ENCODE measurements around the gene JAZF1.

Gene JAZF1

DNA sequence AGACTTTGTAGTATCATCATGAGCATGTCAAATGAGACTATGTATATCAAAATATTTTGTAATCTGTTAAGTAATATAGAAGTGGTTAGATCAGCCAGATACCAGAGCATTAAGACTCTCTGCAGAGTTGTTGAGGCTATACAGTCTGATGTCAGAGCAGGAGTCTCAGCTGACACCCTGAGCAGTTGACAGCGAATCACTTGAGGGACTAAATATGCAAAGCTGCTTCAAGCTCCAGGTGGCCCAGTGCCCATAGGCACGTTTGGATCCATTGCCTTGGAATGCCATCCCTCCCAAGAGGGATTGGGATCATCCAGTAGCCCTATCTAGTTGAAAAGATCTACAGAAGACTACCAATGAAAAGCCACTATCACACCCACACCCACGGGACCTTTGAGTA is 230.5 kb downstream of the JAZF1 start:
- DNase-seq (ENCODE audit: low read depth in 1 of 2, low spot score in 1 of 2): no peak
- no peaks in the 10 kb centered on the region for H3K27me3 ChIP-seq (ENCODE audit: insufficient read depth, poor library complexity, severe bottlenecking)
- TF ChIP-seq SPI1 (IDR thresholded peaks at IDR 0.05; ENCODE audit: borderline replicate concordance, low read depth): no peak
- no peak for TF ChIP-seq REST (IDR thresholded peaks at IDR 0.05; ENCODE audit: insufficient replicate concordance, low read depth)
- TF ChIP-seq GABPA (IDR thresholded peaks at IDR 0.05; ENCODE audit: low read depth): no peak
- no peak for TF ChIP-seq CTCF (IDR thresholded peaks at IDR 0.05; ENCODE audit: insufficient read depth, low read length)
- H3K4me3 ChIP-seq (replicated peaks; ENCODE audit: insufficient read depth, low read length): no peak overlapping the region
- no peak overlapping the region for H3K27ac ChIP-seq (replicated peaks)

- no peak overlapping the region for H3K27ac ChIP-seq (replicated peaks)
Measured at GRCh38 chr7:27948861-27949260, 231.7 kb downstream of the JAZF1 start.

More at GRCh38 chr7:27948861-27949260, 231.7 kb downstream of the JAZF1 start:
- TF ChIP-seq CTCF (IDR thresholded peaks at IDR 0.05; ENCODE audit: insufficient read depth, low read length): no peak
- TF ChIP-seq POLR2AphosphoS5 (IDR thresholded peaks at IDR 0.05; ENCODE audit: low read depth): no peak
- TF ChIP-seq SPI1 (IDR thresholded peaks at IDR 0.05; ENCODE audit: borderline replicate concordance, low read depth): no peak
- no peak for TF ChIP-seq REST (IDR thresholded peaks at IDR 0.05; ENCODE audit: insufficient replicate concordance, low read depth)
- TF ChIP-seq GABPA (IDR thresholded peaks at IDR 0.05; ENCODE audit: low read depth): no peak
- Histone ChIP-seq H3K4me3 (replicated peaks; ENCODE audit: insufficient read depth, low read length) (no peak overlapping the region), H3K27me3 (ENCODE audit: insufficient read depth, poor library complexity, severe bottlenecking) (no peaks in the 10 kb centered on the region)
- DNase-seq (ENCODE audit: low read depth in 1 of 2, low spot score in 1 of 2): no peak

Measured in HL-60 (cell line).